SU-DHL-6 (cell line): ENCODE measurements around the gene OR2L3.

Source experiments
- CTCF ChIP-seq: fragments of 200-600 bp; sonication (generic); IDR thresholded peaks from one replicate; pipeline ENCODE4 v1.5.1; 2017; ENCODE audit warnings: antibody characterized with exemption, mild to moderate bottlenecking, low read length, moderate library complexity; ENCODE audit not compliant: insufficient read depth, poor library complexity, severe bottlenecking
- EZH2phosphoT487 ChIP-seq: fragments of 200-600 bp; sonication (generic), shearing (Covaris generic); conservative IDR thresholded peaks from 2 replicates; pipeline ENCODE4 v1.6.1; 2018; ENCODE audit warnings: mild to moderate bottlenecking, antibody characterized with exemption, low read length, moderate library complexity, mixed read lengths

- TF ChIP-seq CTCF: no peak
- TF ChIP-seq EZH2phosphoT487: no peak
Observed at GRCh38 chr1:248015803-248016202, 30.8 kb upstream of the OR2L3 start.
